ENCODE results near the gene CENPM.

Gene CENPM

GRCh38 chr22:41946629-41947423 lies at the start of gene CENPM:
CENPM (minus strand) TSS chr22:41947152; CDS start chr22:41947076, 76 bp downstream.
- DNase-seq: peak; percentile 93

DNA sequence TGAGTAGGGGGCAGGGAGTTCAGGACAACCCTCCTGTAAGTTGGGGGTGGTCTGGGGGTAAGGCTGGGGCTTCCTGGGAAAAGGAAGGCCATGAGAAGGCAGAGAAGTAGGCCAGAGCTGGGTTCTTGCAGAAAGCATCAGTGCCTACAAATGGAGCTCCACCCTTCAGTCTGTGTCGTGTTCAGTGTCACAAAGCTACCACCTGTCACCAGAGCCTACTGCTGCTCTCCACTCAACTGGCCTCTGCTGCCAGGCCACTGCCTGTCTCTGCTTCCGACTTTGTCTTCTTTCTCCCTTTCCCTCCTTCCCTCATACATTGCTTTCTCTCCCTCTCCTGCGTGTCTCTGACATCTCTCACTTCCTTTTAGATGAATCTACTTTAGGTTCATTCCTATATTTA lies 48.3 kb upstream of the CENPM start:
- no peak for DNase-seq

- DNase-seq: no peak
Observed at GRCh38 chr22:41992496-41992895, 45.5 kb upstream of the CENPM start.

DNA sequence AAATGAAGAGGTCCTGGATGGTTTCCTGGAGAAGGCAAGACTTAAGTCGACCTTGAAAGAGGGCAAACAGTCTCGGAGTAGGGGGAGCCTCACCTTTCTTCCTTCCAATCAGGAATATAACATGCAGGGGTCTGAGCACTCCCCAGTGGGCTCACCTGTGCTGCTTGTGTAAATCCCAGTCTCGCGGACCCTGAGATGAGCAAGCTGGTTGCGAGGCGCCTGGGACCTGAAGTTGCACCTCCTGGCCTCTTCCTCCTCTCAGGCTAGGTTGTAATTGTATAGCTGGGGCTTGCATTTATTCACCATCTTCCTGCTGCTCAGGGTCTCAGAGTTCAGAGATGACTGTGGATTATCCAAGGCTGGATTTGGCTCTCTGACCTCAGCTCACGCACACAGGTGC lies 44.2 kb upstream of the CENPM start:
- no peak for DNase-seq

DNA sequence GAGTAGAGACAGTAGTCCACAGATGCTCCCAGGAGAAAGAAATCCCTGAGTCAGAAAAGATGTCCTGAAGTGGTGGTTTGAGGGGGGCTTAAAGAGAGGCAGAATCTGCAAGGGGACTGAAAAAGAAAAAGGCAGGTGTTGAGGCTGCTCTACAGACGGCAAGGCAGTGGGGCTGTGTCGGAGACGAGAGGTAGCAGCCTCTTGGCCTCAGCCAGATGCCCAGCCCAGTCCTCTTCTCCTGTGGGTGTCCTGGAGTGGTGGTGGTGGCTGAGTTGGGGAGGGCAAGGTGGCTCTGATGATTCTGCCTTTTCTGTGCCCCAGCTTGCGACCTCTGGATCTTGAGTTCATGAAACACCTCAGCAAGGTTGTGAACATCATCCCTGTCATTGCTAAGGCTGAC lies 42.3 kb upstream of the CENPM start:
- DNase-seq: no peak

DNA sequence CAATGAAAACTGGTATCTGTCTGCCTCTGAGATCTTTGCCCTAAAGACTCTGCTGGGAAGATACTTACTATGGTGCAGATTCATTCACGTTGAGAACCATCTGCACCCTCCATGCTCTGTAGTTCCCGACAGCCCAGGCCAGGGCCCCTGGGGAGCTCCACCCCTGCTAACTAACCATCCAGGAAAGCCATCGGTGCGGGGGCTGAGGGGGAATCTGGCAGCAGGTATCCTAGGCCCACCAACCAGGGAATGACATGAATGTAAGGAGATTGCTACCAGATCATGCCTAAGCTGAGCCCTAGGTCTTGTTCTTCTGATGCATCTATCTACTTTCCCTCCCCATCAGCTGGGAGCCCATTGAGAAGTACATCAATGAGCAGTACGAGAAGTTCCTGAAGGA lies 40.3 kb upstream of the CENPM start:
- DNase-seq: no peak

DNA sequence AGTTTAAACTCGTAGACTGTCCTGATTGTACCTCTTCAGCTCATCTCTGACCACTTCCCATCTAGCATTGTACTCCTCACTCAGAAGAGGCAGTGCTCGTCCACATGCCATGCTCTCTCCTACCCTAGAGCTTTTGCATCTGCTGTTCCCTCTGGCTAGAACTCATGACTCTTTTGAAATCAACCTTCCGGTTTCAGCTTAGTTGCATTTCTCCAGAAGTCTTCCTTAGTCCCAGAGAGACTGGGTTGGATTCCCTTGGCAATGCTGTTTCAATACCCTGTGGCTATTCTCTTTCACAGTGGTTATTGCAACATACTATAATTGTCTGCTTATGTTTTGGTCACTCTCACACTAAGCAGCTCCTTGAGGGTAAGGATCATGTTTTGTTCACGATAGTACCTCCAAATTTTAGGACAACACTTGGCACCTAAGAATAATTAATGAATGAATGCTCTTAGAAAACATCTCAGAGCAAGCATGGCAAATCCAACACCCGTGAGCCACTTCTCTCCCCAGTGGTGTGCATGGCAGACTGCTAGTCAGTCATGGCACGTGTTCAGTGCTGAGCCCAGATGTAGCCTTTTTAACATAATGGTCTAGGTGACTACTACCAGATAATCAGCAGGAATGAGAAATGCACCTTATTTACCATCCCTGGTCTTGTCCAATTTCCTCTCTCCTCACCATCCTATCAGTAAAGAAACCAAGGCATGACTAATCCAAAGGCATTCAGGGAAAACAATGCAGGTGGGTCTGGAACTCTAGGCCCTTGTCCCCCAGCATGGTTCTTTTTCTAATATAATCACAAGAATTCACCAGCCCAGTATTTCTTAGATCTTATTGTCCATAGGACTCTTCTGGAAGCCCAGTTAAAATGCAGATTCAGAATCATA lies 36.8 kb upstream of the CENPM start:
- no peak for DNase-seq

DNA sequence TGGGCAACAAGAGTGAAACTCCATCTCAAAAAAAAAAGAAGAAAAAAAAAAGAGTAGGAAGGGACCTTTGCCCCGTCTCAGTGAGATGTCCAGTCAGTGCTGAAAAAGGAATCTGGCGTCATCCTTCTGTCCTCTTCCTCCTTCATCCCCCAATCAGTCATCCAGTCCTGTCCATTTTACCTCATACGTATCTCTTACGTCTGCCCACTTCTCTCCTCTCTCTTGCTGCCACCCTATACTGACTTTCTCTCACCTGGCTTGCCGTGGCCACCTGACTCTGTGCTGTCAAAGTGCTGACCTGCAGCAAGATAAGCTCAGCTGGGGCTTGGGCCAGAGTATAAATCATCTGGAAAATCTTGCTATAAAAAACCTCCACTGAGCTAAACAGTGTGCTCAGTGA lies 35.9 kb upstream of the CENPM start:
- DNase-seq: no peak

DNA sequence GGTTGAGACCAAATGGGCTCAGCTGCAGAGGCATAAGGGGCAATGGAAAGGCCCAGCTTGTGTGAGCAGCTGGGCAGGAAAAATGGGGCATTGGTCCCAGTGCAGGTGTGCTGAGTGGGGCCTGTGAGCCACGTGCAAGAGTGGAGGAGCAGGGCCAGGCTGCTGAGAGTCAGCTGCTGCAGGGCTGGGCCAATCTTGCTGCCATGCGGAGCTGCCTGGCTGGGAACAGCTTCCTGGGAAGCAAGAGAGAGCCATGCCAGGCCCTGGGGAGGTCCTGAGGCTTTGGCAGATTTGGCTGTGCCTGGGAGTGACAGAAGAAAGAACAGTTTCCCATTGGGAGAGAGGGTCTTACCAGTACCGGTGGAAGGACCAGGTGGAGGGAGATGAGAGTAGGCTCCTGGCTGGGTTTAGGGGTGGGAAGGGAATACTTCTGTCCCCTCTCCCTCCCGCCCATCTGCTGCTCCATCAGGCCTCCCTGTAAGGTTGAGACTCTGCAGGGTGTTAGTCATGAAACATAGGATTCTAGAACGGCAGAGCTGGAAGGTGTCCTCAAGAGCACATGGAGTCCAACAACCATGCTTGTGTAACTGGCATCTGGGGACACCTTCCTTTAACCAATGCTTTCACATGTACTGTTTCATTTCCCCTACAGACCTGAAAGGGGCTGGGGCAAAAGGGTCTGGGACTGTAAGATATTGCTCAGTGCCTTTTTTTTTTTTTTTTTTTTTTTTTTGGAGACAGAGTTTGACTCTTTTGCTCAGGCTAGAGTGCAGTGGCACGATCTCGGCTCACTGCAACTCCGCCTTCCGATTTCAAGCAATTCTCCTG lies 32.7 kb upstream of the CENPM start:
- DNase-seq: no peak

DNA sequence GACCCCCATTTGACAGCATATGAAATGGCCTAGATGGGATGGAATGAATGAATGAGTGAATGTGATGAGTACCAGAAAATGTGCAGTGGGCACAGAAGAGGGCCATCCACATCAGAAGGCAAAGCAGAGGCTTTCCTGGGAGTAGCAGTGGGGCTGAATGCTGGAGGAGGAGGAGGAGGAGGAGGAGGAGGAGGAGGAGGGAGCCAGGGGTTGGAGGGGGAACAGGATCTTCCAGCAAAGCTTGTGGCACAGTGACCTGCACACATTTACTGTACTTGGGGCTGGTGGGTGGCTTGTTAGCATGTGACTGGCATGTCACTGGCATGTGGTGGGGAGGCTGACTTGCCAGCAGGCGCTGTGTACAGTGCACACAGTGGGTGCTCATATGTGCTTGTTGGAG lies 31.8 kb upstream of the CENPM start:
- no peak for DNase-seq

DNA sequence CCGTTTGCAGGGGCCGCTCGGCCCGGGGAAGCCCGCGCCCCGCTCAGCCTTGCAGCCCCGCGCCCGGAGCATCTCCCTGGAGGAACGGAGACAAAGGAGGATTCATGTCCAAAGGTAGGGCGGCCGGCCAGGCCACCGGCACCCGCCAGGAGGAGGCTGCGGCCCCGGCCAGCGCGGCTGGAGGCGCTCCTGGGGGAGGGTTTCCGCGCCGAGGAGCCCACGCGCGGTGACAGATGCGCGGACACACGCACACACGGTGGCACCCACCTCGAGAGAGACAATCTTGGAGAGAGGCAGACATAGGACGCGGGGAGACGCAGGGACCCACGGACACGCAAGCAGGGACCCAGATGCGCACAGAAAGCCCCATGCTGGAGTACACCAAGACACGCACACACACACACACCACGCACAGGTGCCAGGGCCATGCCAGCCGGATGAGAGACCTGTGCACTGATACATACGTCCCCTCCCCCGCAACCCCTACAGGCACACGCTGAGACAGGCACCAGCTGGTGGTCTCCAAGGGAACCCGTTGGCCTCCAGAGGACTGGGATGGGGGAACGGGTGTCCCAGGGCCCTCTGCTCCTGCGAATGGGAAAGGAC lies 30.1 kb upstream of the CENPM start:
- no peak for DNase-seq

DNA sequence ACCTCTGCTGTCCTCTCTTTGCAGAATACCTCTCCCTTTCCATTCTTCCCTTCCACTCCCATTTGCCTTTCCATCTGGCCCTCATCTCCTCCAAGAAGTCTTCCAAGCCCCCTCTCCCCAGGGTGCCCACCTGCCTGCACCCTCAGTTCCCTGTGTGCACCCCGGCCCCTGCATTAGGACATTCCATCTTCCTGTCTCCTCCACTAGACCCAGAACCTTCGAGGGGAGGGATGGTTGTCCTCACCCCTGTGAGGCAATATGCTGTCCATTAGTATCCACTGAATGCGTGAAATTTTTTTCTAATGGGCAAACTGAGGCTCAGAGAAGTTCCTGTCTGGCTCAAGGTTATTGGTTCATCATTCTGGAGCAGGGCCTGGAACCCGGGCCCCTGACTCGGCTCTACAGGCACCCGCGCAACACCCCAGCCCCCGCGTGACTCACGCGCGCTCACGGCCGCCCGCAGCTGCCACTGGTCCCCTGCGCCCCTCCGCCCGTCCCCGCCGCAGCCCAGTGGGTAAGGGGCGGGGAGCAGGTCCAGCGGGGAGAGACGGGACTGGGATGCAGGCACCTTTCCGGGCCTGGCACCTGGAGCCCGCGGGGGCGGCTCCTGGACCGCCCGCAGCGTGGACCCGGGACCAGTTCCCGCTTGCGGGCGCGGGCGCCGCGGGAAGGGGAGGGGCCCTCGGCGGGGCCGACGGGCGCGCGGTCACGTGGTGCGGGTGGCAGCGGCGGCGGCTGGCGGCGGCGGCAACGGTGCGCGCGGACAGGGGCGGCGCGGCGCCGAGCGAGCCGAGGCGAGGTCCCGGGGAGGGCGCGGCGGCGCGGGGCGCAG lies 29.3 kb upstream of the CENPM start:
- no peak for DNase-seq

- no peak for DNase-seq
Observed at GRCh38 chr22:41975299-41976069, 28.5 kb upstream of the CENPM start.

DNA sequence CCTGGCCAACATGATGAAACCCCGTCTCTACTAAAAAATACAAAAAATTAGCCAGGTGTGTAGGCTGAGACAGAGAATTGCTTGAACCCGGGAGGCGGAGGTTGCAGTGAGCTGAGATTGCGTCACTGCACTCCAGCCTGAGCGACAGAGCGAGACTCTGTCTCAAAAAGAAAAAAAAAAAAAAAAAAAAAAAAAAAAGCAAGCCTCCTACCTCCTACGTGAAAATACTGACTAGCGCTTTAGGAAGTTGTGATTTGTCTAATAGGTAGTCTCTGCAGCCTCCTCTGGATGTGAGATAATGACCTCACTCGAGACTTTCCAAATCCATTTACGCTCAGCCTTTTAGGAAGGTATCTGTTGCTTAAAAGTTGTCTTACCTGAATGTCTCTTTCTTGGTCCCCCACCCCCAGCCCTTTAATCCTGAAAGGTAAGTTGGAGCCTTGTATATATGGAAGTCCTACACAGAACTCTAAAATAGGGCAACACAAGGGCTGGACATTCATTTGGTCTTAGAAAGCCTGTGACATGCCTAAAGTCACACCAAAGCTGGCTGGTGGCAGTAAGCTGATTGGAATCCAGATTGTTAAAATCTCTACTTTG lies 27.8 kb upstream of the CENPM start:
- DNase-seq: no peak

GRCh38 chr22:41971431-41971830 lies 24.5 kb upstream of the CENPM start:
- no peak for DNase-seq

- DNase-seq: no peak
Observed at GRCh38 chr22:41970601-41971000, 23.6 kb upstream of the CENPM start.

DNA sequence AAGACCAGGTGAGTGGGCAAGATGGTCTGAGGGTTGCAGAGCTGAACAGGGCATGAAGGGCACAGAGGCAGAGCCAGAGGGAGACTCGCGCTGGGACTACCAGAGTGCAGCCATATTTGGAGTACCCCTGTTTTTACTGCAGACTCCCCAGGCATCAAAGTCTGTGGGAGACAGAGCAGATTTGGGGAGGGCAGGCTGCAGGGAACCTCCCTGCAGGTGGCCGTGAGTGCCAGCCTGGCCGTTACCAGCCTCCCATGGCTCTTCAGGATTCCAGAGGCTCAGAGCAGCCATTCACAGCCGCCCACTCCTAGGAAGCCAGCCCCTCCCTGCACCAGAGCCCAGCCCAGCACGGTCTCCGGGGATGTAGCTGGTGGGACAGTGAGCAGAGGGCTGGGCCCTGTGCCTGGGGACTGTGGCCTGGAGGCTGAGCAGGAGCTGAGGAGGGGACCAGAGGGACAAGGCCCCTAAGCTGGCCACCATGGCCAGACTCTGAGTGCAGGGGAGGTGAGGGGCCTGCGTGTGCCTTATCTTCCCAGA lies 22.2 kb upstream of the CENPM start, which contains the start of gene SEPTIN3:
TSS of gene SEPTIN3 (plus strand) at position 334 of the 537 bp plus-strand sequence. CDS start 2,050 bp downstream, outside the sequence.
- DNase-seq: no peak

DNA sequence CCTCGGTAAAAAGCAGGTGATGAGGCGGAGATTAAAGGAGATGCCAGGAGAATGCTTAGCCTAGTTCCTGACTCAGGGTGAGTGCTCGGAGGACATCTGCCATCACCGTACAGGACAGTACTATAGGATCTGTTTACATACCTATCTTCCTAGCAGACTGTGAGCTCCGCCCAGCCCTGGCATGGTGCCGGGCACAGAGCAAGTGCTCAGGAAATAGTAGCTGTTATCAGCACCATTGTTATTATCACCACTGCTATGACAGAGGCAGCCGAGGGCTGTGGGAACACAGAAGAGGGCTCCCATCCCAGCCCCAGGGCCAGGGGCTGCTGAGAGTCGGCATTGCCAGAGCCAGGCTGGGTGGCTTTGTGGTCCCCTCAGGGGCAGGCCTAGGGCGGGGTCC lies 21.6 kb upstream of the CENPM start:
- DNase-seq: no peak

DNA sequence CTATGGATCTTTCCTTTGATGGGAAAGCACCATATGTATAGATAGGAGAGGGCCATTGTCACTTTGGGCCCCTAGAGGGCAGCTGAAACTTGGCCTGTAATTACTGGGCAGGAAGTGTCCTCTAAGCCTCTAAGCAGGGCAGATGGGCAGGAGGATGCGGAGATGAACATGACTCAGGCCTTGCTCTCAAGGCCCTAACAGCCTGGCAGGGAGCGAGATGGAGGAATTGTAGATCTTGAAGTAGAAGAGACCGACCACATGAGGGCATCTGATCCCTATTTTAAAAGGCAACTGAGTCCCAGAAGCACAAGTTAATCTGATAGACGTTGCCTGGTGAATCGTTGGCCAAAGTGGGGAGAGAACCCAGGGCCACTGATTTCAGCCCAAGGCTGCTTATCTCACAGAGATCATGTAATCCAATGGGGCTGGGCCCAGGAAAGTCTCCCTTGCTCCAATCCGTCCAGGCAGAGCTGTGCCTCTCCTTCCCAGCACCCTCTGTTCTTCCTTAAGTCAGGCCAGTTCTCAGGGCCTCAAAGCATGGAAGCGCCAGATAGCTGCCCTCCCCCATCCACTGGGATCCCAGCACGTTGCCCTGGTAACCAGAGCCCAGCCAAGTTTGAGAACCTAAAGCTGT lies 19.8 kb upstream of the CENPM start:
- DNase-seq: peak; percentile 67

- DNase-seq: no peak
Observed at GRCh38 chr22:41966225-41966606, 19.3 kb upstream of the CENPM start.

Measured in amniotic stem cell (primary cell).